ENCODE data around the gene DBH. TPM values are rescaled to one million over a fixed set of nuclear protein-coding genes. Genes with fewer than 3 reads are reported as not detected.

The DBH gene
- total RNA-seq, 1 experiment from 2014 or later: not detected

- Mint-ChIP-seq H3K9me3 (ENCODE audit: unreplicated experiment) (no peaks in the 10 kb centered on the region), H3K27ac (ENCODE audit: low read depth, unreplicated experiment) (no peak overlapping the region), H3K4me1 (ENCODE audit: insufficient read depth, unreplicated experiment) (no peaks in the 10 kb centered on the region), H3K27me3 (ENCODE audit: insufficient read depth, unreplicated experiment) (peaks cover 29% of the 10 kb centered on the region), H3K4me3 (ENCODE audit: unreplicated experiment) (no peak overlapping the region), H3K36me3 (ENCODE audit: insufficient read depth, unreplicated experiment) (no peaks in the 10 kb centered on the region)
- POLR2A ChIA-PET: no interaction called here
- intact Hi-C loops (cut with micrococcal nuclease): no loop called here
- TF ChIP-seq, protein P1, sequence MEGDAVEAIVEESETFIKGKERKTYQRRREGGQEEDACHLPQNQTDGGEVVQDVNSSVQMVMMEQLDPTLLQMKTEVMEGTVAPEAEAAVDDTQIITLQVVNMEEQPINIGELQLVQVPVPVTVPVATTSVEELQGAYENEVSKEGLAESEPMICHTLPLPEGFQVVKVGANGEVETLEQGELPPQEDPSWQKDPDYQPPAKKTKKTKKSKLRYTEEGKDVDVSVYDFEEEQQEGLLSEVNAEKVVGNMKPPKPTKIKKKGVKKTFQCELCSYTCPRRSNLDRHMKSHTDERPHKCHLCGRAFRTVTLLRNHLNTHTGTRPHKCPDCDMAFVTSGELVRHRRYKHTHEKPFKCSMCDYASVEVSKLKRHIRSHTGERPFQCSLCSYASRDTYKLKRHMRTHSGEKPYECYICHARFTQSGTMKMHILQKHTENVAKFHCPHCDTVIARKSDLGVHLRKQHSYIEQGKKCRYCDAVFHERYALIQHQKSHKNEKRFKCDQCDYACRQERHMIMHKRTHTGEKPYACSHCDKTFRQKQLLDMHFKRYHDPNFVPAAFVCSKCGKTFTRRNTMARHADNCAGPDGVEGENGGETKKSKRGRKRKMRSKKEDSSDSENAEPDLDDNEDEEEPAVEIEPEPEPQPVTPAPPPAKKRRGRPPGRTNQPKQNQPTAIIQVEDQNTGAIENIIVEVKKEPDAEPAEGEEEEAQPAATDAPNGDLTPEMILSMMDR (IDR thresholded peaks at IDR 0.05; ENCODE audit: unreplicated experiment): no peak
- CTCF ChIA-PET: no interaction called here
- no TSS peak for BruUV-seq (replicated peaks)
- DNase-seq (ENCODE audit: unreplicated experiment): peak; percentile 41
These were observed 71.1 kb downstream of the DBH start for GRCh38 chr9:133707065-133707762.

DNA sequence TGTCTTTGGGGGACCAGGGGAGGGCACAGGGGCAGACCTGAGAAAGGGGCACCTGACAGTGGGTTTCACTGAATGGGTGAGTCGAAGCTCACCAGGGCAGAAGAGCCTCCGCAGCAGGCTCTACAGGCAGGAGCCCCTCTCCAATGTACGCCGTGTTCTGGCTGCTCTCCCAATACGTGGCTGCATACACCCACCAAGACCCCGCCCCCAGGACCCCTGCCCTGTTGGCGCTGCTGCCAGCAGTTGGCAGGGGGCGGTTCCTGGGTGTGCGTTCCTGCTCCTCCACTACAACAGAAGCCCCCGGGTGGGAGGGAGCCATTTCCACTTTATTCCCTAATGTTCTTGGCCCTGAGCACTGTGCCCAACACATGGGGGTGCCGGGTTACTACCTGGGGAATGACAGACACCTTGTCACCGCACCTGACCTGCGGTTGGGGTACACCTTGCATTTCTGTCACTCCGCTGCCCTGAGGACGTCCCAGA lies 71.6 kb downstream of the DBH start:
- POLR2A ChIA-PET: no interaction called here

DNA sequence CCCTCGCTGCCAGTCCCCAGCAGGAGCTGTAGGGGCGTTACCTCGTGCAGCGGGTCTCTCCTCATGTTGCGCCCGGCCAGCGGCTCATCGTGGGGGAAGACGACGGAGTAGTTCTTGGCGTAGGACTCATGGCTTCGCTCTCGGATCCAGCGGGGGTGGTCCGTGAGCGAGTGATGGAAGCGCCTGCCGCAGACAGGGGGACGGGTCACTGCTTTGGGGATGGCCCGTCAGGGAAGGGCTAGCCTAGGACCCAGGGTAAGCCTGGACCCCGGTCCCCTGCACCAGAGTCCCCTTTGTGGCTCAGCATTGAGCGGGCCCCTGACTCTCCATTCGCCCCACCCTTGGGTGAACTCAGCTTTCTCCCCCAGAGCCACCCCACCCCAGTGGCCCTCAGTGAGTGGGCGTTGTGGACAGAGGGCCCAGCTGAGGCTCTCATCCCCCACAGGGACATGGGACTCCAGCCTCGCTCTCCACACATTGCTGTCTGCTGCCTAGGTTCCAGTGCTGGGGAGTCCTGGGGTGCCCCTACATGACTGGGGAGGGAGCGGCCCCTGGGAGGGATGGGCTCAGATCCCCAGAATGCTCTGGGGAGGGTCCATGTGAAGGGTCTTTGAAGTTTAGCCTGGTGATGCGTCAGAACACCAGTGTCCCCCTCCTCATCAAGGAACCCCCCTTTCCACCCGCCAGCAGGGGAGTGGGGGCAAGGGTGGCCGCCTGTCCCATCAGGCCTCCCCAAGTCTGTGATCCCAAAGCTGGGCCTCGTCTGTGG lies 72.3 kb downstream of the DBH start:
- Mint-ChIP-seq H3K27me3 (ENCODE audit: insufficient read depth, unreplicated experiment) (peaks cover 41% of the 10 kb centered on the region), H3K27ac (ENCODE audit: low read depth, unreplicated experiment) (no peak overlapping the region), H3K36me3 (ENCODE audit: insufficient read depth, unreplicated experiment) (no peaks in the 10 kb centered on the region), H3K4me1 (ENCODE audit: insufficient read depth, unreplicated experiment) (no peaks in the 10 kb centered on the region), H3K4me3 (ENCODE audit: unreplicated experiment) (no peak overlapping the region), H3K9me3 (ENCODE audit: unreplicated experiment) (no peaks in the 10 kb centered on the region)
- intact Hi-C loops (cut with micrococcal nuclease): no loop called here
- BruUV-seq (replicated peaks): no TSS peak
- no peak for DNase-seq (ENCODE audit: unreplicated experiment)
- POLR2A ChIA-PET: no interaction called here
- TF ChIP-seq, protein P1 (IDR thresholded peaks at IDR 0.05; ENCODE audit: unreplicated experiment): no peak
- CTCF ChIA-PET: no interaction called here

More for the DNA sequence above, 71.6 kb downstream of the DBH start:
- no peak overlapping the region for H3K4me3 Mint-ChIP-seq (ENCODE audit: unreplicated experiment)
- H3K4me1 Mint-ChIP-seq (ENCODE audit: insufficient read depth, unreplicated experiment): no peaks in the 10 kb centered on the region
- H3K27me3 Mint-ChIP-seq (ENCODE audit: insufficient read depth, unreplicated experiment): peaks cover 35% of the 10 kb centered on the region
- H3K27ac Mint-ChIP-seq (ENCODE audit: low read depth, unreplicated experiment): no peak overlapping the region
- CTCF ChIA-PET: no interaction called here
- no peak for DNase-seq (ENCODE audit: unreplicated experiment)
- TF ChIP-seq, protein P1 (IDR thresholded peaks at IDR 0.05; ENCODE audit: unreplicated experiment): no peak
- no peaks in the 10 kb centered on the region for H3K9me3 Mint-ChIP-seq (ENCODE audit: unreplicated experiment)
- intact Hi-C loops (cut with micrococcal nuclease): no loop called here
- no peaks in the 10 kb centered on the region for H3K36me3 Mint-ChIP-seq (ENCODE audit: insufficient read depth, unreplicated experiment)
- BruUV-seq (replicated peaks): no TSS peak

Other genes starting within 250 kb of the DBH start
- 26.0 and 38.1 TPM in 2 replicates for gene REXO4, start 218.4 kb upstream of the DBH start, total RNA-seq (2022)
- 4.1 and 6.1 TPM in 2 replicates for gene ADAMTS13, start 214.0 kb upstream of the DBH start, total RNA-seq (2022)
- 1.5 and 3.4 TPM in 2 replicates for gene CACFD1, start 176.4 kb upstream of the DBH start, total RNA-seq (2022)
- gene SLC2A6, start 157.3 kb upstream of the DBH start, total RNA-seq (2022): 0.32 and 0.42 TPM in 2 replicates
- gene MYMK, start 111.4 kb upstream of the DBH start, total RNA-seq (2022): not detected in 2 replicates
- gene ADAMTSL2, start 101.7 kb upstream of the DBH start, total RNA-seq (2022): not detected in 2 replicates
- gene FAM163B, start 27.0 kb upstream of the DBH start, total RNA-seq (2022): not detected in 2 replicates
- not detected in 2 replicates for gene SARDH, start 102.0 kb downstream of the DBH start, total RNA-seq (2022)

All from MCF 10A (cell line).